Measurements from ENCODE around the gene LMAN1L.
"Not testable (repeated sequence)": the region's sequence is repeated elsewhere in the genome, so short reads cannot be mapped to it uniquely, and the experiment has no call there.

LMAN1L gene

DNA sequence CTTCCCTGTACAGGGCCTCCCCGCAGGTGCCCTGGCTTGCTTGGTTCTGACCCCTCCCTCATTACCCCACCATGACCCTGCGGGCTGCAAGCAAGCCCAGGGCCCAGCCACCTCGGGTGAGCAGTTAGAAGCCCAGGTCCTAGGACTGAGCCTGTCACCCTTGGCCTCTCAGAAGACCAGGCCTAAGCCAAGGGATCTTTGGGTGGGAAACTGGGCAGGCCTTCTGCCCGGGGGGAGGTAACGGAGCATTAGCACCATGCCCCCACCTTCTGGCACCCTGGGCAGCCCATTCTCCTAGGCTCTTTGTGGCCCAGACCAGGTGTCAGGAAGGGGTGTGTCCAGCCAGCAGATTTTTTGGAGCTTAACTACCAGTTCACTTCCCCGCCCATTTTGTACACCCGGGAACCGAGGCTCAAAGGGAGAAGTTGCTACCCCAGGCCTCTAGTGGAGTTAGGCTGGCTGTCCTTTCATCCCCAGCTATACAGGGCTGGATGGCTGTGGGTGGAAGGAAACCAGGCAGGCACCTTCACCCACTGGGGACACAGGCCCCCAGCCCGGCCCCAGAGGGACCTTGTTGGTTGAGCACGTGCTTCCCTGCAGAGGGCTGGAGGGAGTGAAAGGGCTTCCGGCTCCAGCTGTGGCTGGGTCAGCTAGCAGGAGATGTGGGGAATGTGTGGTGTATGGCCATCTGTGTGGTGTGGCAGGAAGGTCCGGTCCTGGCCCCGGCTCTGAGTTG, 29.4 kb upstream of the LMAN1L start:
- no peaks in the 10 kb centered on the region for H3K36me3 ChIP-seq (ENCODE audit: insufficient read depth, low read length)
- H3K4me1 ChIP-seq (ENCODE audit: control insufficient read depth, insufficient read depth, low read length, unreplicated experiment) = peaks cover 37% of the 10 kb centered on the region
- no peak overlapping the region for H2AFZ ChIP-seq (ENCODE audit: low read length, unreplicated experiment)
- H3K27ac ChIP-seq (ENCODE audit: low read depth, low read length) = no peak overlapping the region
- no peaks in the 10 kb centered on the region for H3K27me3 ChIP-seq (ENCODE audit: insufficient read depth, low read length)
- H3K4me3 ChIP-seq (ENCODE audit: low read depth, low read length) = peak overlapping the region; percentile 98
- H3K79me2 ChIP-seq (ENCODE audit: control insufficient read depth, insufficient read depth, low read length, unreplicated experiment) = peaks cover 57% of the 10 kb centered on the region

DNA sequence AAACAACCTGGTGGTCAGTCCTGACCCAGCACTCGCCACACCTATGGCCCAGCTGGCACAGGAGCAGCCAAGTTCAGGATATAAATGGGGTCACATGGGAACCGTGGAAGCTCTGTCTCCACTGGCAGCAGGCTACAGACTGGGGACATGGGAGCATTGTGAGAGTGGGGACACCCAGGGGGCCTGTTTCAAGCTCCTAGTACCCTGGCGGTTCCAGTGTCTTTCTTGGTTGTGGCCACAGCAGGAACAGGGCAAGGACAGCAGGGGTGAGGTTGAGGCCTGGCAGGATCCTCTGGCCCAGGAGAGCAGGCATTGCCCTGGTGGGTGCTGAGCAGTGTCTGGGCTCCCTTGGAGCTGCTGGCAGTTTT, 28.8 kb upstream of the LMAN1L start:
- Histone ChIP-seq H3K4me3 (ENCODE audit: low read depth, low read length) (peak overlapping the region; percentile 98), H3K79me2 (ENCODE audit: control insufficient read depth, insufficient read depth, low read length, unreplicated experiment) (peaks cover 63% of the 10 kb centered on the region), H3K36me3 (ENCODE audit: insufficient read depth, low read length) (no peaks in the 10 kb centered on the region), H3K27me3 (ENCODE audit: insufficient read depth, low read length) (no peaks in the 10 kb centered on the region), H3K27ac (ENCODE audit: low read depth, low read length) (no peak overlapping the region), H2AFZ (ENCODE audit: low read length, unreplicated experiment) (no peak overlapping the region), H3K4me1 (ENCODE audit: control insufficient read depth, insufficient read depth, low read length, unreplicated experiment) (peaks cover 42% of the 10 kb centered on the region)

DNA sequence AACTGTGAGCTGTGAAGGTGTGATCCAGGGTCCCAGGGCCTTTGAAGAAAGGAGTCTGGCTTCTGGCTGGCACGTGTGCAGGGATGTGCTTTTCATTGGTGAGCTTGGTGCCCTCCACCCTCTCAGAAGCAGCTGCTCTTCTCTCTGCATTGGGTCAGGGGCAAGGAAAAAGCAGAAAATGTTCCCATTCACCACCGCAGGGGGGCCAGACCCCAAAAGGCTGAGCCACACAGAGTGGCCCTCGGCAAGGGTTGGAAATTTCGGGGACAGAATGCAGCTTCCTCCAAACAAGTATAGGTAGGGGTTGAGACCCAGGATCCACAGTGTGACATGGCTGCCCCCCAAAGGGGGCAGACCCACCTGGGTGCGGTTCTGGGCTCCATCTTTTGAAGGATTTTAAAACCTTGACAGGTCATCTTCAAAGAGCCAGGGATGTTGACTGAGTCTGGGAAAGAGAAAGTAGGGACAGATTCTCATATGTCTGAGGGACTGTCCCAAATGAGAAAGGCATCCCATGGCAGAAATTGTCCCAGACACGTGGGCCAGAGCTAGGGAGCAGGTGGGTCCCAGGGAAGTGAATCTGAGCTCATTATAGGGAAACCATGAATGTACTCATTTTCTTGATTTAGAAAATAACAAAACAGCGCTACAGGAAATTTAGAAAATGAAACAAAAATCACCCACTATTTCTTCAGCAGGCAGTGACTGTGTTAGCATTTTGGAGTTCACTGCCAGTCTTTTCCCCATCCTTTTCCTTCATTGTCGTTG, 28.0 kb upstream of the LMAN1L start:
- Histone ChIP-seq H3K79me2 (ENCODE audit: control insufficient read depth, insufficient read depth, low read length, unreplicated experiment) (peaks cover 71% of the 10 kb centered on the region), H3K36me3 (ENCODE audit: insufficient read depth, low read length) (no peaks in the 10 kb centered on the region), H3K4me1 (ENCODE audit: control insufficient read depth, insufficient read depth, low read length, unreplicated experiment) (peaks cover 49% of the 10 kb centered on the region), H2AFZ (ENCODE audit: low read length, unreplicated experiment) (no peak overlapping the region), H3K27ac (ENCODE audit: low read depth, low read length) (no peak overlapping the region), H3K27me3 (ENCODE audit: insufficient read depth, low read length) (no peaks in the 10 kb centered on the region), H3K4me3 (ENCODE audit: low read depth, low read length) (peak overlapping the region; percentile 39)

DNA sequence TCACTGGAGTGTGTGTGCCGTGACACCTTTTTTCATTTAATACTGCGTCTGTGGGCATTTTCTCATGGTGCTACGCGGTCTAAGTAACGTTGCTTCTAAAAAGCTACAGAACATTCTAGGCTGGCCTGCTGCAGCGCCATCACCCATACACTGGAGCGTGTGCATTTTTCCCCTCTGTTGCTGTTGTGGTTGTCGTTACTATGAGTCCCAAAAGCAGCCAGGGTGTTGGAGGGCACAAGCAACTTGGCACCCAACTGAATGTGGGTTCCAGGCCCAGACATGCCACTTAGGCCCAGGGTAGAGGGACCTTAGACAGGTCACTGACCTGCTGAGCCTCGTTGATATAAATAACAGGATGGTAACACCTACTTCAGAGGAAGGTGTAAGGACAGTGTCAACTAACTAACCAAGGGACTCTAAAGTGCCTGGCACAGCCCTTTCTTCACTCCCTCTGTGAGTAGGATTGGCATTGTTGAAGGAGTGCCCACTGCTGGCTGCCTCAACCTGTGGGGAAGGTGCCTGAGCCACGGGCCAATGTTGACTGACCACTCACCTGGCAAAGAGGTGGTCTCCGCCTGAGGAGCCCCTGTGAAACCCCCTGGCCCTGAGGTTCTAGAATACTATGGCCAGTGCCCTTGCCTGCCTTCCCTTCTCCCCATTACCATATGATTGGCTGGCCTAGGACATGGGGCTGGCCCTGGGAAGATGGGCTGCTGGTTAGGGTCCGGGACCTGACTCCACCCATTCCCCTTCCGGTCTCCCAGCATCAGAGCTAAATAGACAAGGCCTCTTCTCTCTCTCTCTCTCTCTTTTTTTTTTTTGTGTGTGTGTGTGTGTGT, 27.2 kb upstream of the LMAN1L start:
- Histone ChIP-seq H2AFZ (ENCODE audit: low read length, unreplicated experiment) (no peak overlapping the region), H3K36me3 (ENCODE audit: insufficient read depth, low read length) (no peaks in the 10 kb centered on the region), H3K27me3 (ENCODE audit: insufficient read depth, low read length) (no peaks in the 10 kb centered on the region), H3K27ac (ENCODE audit: low read depth, low read length) (no peak overlapping the region), H3K4me3 (ENCODE audit: low read depth, low read length) (no peak overlapping the region), H3K79me2 (ENCODE audit: control insufficient read depth, insufficient read depth, low read length, unreplicated experiment) (peaks cover 75% of the 10 kb centered on the region), H3K4me1 (ENCODE audit: control insufficient read depth, insufficient read depth, low read length, unreplicated experiment) (peaks cover 57% of the 10 kb centered on the region)

DNA sequence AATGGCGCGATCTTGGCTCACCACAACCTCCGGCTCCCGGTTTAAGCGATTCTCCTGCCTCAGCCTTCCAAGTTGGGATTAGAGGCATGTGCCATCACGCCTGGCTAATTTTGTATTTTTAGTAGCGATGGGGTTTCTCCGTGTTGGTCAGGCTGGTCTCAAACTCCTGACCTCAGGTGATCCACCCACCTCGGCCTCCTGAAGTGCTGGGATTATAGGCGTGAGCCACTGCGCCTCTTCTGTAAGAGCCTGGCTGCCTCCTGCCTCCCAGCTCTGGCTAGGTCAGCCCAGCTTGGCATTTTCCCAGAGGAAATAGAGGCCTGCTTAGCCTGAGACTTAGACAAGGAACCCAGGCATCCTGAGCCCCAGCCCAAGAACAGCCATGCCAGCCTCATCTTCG, 26.6 kb upstream of the LMAN1L start:
- H3K27ac ChIP-seq (ENCODE audit: low read depth, low read length); H3K27me3 ChIP-seq (ENCODE audit: insufficient read depth, low read length); H2AFZ ChIP-seq (ENCODE audit: low read length, unreplicated experiment); H3K36me3 ChIP-seq (ENCODE audit: insufficient read depth, low read length); H3K4me3 ChIP-seq (ENCODE audit: low read depth, low read length): not testable (repeated sequence)
- Histone ChIP-seq H3K79me2 (ENCODE audit: control insufficient read depth, insufficient read depth, low read length, unreplicated experiment) (peaks cover 77% of the 10 kb centered on the region), H3K4me1 (ENCODE audit: control insufficient read depth, insufficient read depth, low read length, unreplicated experiment) (peaks cover 64% of the 10 kb centered on the region)

DNA sequence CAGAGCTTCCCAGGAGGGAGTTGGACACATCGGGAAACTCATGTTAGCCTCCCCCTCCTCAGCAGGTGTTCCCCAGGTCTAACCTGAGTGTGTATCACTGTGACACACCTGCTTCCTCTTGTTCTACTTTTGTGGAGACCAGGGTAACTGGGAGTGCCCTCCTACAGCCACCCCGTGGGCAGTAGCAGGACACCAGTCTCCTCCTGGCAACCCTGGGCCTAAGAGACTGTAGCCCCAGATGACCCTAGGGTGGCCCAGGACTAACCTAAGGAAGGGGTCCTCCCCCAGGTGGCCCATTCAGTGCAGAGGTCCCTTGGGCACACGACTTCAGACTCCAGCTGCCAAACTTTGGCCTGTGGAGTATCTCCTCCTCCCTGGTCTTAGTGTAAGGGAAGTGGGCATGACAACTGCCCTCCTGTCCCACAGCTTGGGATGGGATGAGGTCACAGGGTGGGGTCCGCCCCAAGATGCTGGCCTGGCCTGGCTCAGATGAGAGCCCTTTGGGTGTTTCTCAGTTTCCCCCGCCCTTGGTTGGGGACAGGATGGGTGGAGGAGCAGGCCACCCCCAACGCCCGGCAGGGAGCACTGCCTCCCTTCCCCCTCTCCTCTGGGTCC, 26.0 kb upstream of the LMAN1L start:
- Histone ChIP-seq H3K27ac (ENCODE audit: low read depth, low read length) (no peak overlapping the region), H3K4me3 (ENCODE audit: low read depth, low read length) (no peak overlapping the region), H3K36me3 (ENCODE audit: insufficient read depth, low read length) (no peaks in the 10 kb centered on the region), H3K4me1 (ENCODE audit: control insufficient read depth, insufficient read depth, low read length, unreplicated experiment) (peaks cover 70% of the 10 kb centered on the region), H2AFZ (ENCODE audit: low read length, unreplicated experiment) (no peak overlapping the region), H3K27me3 (ENCODE audit: insufficient read depth, low read length) (no peaks in the 10 kb centered on the region), H3K79me2 (ENCODE audit: control insufficient read depth, insufficient read depth, low read length, unreplicated experiment) (peaks cover 83% of the 10 kb centered on the region)

DNA sequence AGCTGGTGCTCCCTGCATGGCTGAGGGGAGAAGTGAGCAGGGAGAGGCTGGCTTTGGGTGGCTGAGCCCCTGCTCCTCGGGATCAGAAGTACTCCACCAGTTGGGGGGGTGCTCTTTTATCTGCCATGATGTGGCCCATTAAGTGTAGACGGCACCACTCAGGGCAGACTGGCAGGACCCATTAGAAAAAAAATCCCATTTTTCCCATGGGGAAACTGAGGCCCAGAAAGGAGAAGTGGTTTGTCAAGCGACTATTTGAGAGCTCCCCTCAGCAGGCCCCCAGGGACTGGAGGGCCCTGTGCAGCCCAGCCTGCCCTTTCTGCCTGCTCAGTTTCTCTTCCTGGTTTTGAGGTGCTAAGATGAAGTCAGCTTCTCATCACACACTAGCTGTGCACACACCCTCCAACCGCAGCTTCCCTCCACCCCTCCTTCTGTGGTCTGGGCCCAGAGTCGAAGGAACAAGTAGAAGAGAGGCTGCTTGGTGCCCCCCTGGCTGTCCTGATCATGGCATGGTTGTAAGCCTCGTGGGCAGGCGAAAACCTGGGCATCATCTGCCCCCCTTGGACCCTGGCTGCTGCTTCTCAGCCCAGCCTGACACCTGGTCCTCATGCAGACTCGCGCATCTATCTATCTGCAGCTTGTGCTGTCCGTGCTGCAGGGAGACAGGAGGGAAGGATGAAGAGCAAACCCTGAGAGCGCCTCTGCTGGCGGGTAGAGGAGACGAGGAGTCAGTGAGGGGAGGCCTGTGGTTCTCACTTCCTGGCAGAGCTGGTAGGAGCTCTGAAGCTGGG, 25.2 kb upstream of the LMAN1L start:
- H2AFZ ChIP-seq (ENCODE audit: low read length, unreplicated experiment) = no peak overlapping the region
- H3K79me2 ChIP-seq (ENCODE audit: control insufficient read depth, insufficient read depth, low read length, unreplicated experiment) = peaks cover 90% of the 10 kb centered on the region
- no peaks in the 10 kb centered on the region for H3K36me3 ChIP-seq (ENCODE audit: insufficient read depth, low read length)
- H3K4me3 ChIP-seq (ENCODE audit: low read depth, low read length) = no peak overlapping the region
- peaks cover 72% of the 10 kb centered on the region for H3K4me1 ChIP-seq (ENCODE audit: control insufficient read depth, insufficient read depth, low read length, unreplicated experiment)
- no peak overlapping the region for H3K27ac ChIP-seq (ENCODE audit: low read depth, low read length)
- H3K27me3 ChIP-seq (ENCODE audit: insufficient read depth, low read length) = no peaks in the 10 kb centered on the region

DNA sequence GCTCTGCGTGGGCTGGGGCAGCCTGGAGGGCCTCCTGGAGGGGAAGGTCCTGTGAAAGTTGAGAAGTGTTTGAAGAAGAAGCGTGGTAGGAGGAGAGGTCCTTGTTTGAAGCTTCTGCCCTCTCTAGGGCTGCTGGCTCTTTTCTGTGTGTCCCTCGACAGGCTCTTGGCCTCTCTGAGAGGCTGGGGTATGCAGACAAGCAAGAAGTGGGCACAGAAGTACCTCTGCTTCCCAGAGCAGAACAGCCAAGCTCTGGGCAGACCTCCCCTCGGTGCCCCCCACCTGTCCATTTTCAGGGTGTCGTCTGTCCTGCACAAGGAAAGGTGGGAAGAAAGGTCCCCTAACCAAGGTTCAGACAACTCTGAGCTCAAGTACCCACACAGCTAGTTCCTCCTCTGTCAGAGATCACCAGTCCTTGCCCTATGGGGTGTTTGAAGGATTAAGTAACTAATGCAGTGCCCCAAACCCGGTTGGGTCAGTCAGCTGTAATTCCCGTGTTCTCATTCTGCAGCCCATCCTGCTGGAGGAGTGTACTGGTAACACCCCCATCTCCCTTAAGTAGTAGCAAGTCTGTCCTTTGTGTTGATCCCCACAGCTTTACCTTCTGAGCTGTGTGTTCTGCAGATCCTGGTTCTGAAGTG, 24.5 kb upstream of the LMAN1L start:
- Histone ChIP-seq H3K79me2 (ENCODE audit: control insufficient read depth, insufficient read depth, low read length, unreplicated experiment) (peaks cover 90% of the 10 kb centered on the region), H3K4me3 (ENCODE audit: low read depth, low read length) (no peak overlapping the region), H3K36me3 (ENCODE audit: insufficient read depth, low read length) (no peaks in the 10 kb centered on the region), H3K27me3 (ENCODE audit: insufficient read depth, low read length) (no peaks in the 10 kb centered on the region), H3K4me1 (ENCODE audit: control insufficient read depth, insufficient read depth, low read length, unreplicated experiment) (peaks cover 72% of the 10 kb centered on the region), H2AFZ (ENCODE audit: low read length, unreplicated experiment) (no peak overlapping the region), H3K27ac (ENCODE audit: low read depth, low read length) (no peak overlapping the region)

DNA sequence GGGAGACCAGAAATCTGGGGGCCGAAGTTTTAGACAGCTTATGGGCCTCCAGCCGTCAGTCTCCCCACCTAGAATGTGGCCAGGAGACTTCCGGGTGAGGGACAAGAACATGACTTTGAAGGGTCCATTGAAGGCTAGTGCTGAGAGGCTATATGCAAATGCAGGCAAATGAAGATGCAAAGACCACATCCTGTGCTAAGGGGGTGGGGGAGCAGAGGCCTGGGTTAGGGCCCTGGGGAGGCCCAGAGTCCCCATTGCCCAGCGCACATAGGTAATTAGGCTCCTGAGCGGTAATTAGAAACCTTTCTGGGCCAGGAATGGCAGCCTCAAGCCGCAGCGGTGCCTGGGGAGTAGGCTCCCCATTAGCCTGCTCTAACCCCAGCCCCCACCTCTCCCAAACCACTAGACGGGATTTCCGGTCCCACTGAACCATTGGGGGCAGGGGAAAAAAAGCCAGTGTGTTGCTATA, 23.9 kb upstream of the LMAN1L start:
- Histone ChIP-seq H3K36me3 (ENCODE audit: insufficient read depth, low read length) (no peaks in the 10 kb centered on the region), H3K27ac (ENCODE audit: low read depth, low read length) (no peak overlapping the region), H3K79me2 (ENCODE audit: control insufficient read depth, insufficient read depth, low read length, unreplicated experiment) (peaks cover 90% of the 10 kb centered on the region), H3K4me3 (ENCODE audit: low read depth, low read length) (no peak overlapping the region), H3K4me1 (ENCODE audit: control insufficient read depth, insufficient read depth, low read length, unreplicated experiment) (peaks cover 69% of the 10 kb centered on the region), H3K27me3 (ENCODE audit: insufficient read depth, low read length) (no peaks in the 10 kb centered on the region), H2AFZ (ENCODE audit: low read length, unreplicated experiment) (no peak overlapping the region)

Measured in ACC112 (cell line).